HG03196 (cell line): ENCODE measurements around the gene KCNE2.

Experiments used
- ATAC-seq: cut with Tn5 transposase; IDR thresholded peaks from one replicate; pipeline ENCODE4 v1.9.1; 2021; ENCODE audit not compliant: unreplicated experiment

Gene KCNE2, protein sequence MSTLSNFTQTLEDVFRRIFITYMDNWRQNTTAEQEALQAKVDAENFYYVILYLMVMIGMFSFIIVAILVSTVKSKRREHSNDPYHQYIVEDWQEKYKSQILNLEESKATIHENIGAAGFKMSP

DNA sequence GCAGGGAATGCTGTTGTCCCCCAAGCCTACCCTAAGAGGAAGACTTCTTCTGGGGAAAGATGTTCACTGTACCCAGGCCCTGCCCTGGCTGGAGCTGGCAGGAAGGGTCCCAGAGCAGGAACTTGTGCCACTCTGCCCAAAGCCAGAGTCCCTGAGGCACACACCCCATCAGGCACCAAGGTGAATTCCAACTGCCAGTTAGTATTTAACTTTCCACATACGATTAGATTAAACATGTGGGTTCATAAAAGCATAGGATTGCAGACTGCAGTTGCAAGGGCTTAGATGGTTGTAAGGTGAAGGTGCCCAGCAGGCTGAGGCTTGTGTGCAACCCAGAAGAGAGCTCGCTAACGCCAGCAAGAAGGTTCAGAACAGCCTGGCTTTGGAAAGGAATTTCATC, at the start of gene KCNE2:
KCNE2 (plus strand) TSS at position 274 of the 400 bp plus-strand sequence. CDS start 6,473 bp downstream, outside the sequence.
- ATAC-seq = no peak

DNA sequence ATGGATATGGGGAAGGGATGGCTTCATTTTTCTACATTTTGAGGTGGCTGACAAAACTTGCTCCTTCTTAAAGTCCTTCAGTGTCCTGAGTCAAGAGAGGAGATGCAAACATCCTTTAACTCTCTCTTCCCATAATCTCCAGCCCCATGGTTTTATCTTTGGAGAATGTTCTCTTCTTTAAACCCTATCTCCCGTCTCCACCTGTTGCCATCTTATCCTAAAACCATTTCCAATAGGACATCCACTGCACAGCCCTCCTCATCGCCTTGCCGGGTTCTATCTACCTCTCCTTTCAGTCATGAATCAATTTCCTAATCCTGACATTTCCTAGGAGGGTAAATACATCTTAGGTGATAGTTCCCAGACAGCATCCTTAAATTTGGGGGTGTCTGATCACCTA, 44.2 kb upstream of the KCNE2 start:
- ATAC-seq = no peak

DNA sequence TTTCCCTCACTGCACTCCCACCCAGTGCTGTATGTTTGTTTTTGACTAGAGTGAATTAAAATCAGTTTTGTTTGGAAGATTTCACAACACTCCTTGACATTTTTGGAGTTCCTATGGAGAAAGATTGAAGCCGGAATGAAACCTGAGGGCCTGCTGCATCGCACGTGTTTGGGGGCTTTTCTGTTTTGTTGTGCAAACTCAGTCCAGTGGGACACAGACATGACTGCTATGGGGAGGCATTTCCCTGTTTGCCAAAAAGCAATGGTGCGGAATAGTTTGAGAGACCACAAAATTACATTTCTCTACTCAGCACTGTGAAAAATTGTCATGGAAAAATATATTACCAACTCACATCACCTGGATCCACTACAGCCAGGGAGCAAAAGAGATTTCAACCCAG, 43.8 kb upstream of the KCNE2 start:
- ATAC-seq = no peak

DNA sequence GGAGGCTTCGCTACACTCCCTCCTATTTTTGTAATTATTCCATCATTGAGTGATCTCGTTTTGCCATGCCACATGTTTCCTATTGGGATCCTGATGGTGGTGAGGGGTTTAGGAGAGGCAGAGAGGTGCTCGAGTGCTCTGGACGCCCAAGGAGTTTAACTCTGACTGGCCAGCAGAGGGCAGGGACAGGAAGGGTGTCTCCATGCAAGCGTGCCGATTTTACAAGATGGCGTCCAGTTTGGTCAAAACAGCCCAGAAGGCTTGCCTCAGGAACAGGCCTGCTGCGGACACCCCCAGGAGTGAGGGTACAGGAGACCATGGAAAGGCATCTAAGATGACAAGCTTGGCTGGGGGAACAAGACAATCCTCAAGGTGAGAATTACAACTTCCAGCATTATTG, 33.8 kb upstream of the KCNE2 start:
- ATAC-seq = no peak

DNA sequence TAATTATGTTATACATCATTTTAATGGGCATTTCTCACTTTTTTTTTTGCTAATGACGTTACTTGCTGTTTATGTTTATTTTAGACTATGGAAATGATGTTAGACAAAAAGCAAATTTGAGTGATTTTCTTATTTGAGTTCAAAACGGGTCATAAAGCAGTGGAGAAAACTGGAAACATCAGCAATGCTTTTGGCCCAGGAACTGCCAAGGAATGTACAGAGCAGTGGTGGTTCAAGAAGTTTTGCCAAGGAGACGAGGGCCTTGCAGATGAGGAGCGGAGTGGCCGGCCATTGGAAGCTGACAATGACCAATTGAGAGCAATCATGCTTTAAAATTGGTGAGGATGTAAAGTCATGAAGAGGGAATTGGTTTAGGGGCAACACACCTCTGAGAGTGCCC, 32.1 kb upstream of the KCNE2 start:
- ATAC-seq = no peak

DNA sequence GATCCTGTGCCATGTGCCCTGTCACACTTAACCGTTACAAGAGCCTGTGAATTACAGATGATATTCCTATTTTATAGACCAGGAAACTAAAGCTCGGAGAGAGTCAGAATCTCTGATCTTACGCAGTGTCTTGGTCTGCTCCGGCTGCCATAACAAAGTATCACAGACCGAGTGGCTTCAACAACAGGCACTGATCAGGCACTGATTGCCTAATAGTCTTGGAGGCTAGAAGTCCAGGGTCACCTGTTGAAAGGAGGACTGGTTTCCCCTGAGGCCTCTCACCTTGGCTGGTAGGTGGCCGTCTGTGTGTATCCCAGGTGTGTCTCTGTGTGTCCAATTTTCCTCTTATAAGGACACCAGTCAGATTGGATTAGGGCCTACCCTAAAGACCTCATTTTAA, 31.5 kb upstream of the KCNE2 start:
- no peak for ATAC-seq

DNA sequence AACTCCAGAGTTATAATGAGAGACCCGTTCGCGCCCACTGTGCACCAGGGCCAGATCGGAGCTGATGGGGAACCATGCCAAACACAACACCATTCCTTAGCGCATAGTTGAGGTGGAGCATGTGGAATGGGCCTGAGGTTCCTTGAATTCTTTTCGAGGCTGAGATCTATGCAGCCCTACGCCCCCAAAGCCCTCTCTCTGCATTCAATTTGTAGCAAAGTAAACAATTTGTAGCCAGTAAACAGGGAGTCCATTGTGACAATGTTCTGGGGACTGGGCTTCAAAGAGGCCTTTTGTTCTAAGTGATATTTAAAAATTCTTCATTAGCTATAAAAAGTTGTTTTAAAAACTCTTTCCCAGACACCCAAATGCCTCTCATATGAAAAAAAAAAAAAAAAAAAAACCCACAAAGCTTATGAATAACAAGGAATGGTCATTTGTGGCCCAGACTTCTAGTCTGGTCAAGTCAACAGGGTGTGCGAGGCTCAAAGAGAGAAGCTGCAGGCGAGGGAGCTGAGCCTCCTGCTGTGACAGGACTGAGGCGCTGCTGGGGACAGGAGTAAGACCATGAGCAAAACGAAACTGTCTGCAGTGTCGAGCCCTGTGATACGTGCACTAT, 30.6 kb upstream of the KCNE2 start:
- ATAC-seq = no peak

DNA sequence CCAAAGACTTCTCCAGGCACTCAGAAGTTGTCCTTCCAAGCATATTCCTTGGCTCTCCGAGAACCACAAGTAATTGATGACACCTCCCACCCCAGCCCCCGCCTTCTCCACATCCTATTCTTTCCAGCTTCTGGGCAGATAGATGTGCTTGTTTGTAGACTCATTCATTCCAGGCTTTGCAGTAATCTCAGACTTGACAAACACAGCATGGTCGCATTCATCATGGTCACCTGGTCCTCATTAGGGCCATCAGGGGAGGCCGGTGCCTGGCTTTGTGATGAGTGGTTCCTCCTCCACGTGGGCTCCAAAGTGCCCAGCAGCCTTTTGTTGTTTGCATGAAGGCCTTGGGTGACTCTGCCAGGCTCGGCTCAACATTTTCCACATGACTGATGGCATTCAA, 28.5 kb upstream of the KCNE2 start:
- no peak for ATAC-seq

DNA sequence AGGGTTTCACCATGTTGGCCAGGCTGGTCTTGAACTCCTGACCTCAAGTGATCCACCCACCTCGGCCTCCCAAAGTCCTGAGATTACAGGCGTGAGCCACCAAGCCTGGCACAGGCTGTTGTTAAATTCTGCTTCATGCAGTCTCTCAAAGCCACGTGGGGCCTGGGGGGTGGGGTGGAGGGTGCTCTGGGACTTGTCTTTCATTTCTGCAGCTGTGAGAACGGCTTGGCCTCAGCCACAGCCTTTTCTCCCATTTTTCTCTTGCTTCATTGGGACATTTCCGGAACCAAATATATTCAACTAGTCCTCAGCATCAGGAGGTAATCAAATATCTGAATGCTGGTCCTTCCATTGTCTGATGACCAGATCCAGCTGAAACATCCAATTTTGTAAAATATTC, 27.6 kb upstream of the KCNE2 start:
- no peak for ATAC-seq

DNA sequence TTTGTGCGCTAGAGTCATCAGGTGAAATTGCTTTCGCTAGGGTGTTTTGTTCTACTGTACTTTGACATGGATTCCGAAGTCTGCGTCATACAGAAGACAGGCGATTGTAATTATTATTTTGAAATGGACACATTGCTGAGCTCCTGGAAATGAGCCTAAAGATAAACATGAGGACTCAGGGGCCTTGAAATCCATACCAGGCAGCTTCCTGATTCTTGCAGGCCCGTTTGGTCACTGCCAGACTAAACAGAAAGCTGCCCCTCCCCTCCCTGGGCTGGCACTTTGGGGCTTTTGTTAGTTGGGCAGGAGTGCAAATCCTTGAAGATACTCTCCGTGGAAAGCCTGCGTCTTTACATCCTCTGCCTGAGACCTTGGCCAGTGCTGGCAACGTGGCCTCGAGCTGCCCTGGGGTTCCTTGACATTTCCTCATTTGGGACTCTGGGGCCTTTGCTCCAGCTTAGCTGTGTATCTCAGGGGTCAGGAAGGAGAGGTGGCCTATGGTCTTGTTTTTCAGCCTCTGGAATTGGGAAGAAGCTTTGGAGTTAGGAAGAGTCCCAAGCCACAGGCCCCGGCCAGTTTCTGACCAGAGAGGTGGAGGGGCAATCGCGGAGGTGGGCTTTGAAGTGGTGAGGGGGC, 26.9 kb upstream of the KCNE2 start:
- ATAC-seq = no peak

DNA sequence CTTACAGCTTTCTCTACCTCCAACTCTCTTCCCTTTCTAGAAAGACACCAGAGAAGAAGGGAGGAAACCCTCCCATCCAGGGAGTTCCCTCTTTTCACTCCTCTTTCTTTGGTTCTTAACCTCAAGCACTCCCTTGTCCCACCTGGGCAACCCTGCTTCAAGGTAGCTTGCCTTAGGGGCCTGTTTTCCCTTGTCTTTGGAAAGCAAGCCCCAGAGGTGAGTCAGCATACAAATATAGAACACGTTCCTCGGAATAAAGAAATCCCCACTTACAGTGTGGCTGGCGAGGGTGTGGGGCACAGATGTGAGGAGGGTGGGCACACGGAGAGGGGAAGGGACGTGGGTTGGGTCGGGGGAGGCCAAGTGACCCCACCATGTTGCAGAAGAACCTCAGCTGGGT, 26.1 kb upstream of the KCNE2 start:
- ATAC-seq = no peak

DNA sequence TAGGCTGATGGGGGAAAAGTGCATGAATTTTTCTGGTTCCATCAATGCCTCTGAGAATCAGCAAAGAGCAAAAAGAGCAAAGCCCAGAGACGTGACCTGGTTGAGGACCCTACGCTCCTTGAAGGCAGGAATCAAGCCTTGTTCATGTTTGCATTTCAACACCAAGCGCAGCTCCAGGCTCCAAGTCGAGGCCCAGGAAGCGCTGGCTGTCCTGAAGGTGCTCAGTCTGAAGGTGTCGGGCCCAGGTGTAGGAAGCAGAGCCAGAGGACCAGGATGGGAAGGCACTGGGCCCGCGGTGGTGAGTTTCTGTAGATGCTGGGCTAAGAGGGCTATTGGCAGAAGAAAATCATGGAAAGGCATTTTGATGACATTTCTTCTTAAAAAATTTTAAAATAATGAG, 25.6 kb upstream of the KCNE2 start:
- no peak for ATAC-seq

DNA sequence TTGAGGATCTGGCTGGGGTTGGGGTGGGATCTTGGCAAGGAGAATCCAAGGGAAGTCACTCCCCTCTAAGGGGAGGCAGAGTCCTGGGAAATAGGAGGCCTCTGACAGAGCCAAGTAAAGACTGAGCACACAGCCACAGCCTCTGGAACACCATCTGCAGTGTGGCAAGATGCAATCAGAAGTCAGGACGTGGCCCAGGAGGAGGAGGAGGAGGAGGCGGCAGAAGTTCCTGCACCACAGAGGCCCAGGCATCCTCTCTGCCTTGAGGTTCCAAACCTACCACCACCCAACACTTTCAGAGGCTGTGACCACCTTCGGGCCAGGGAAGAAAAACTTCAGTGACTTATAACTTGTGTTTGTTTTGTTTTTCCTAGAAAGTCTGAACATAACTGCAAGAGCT, 23.7 kb upstream of the KCNE2 start:
- ATAC-seq = no peak

DNA sequence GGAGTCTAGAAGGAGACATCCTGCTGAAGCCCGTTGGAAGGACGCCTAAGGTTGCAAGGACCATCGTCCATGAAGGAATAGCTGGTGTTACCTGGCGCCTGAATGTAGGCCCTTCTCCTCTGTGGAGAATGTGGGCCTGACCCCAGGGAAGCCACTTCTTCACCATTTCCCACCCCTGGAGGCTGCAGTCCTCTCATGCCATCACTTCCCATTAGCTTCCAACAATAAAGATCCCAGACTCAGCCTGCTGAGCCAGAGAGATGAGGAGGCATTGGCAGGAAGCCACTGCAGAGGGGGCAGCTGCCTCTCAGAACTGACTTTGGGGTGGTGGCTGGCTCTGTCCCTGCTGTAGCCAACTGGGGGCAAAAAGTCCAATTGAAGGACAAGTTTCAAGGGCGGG, 21.3 kb upstream of the KCNE2 start:
- no peak for ATAC-seq

DNA sequence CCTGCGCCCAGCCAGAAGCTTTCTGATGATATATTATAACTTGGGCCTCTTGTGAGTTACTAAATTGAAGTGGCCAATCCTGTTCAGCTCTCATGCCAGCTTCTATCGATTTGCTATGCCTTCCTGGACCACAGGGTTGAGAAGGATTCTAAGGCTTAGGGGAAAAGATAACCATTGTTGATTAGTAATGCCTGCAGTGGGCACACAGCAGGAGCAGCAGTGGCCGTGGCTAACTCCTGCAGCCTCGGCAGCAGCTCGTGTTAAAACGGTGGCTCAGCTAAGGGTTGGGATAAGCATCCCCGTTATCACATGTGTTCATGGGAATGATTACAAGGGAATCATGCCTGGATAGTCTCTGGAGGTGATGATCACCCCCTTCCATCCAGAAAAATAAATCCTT, 20.5 kb upstream of the KCNE2 start:
- ATAC-seq = no peak

DNA sequence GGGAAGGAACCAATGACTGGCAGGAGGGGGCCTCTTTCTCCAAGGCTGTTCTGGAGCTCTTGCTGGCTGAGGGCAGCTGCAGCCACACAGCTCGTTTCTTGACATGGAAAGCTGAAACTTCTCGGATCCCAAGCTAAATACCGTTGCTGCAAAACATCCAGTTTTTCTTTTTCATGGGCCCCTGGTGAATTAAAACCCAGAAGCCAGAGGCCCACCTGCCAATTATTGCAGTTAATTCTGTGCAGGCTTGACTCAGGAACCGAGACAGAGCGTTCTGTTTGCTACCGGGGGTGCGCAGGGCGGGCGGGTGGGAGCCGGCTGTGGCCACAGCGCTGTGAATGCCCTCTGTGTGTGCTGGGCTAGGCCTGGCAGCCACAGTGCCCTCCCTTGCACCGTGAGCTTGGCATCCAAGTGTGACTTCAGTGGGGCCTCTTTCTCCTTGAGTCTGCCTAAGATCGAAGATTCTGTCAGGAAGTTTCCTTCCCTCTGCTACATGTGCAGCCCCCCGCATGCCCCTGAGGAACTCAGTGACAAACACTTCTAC, 19.9 kb upstream of the KCNE2 start:
- no peak for ATAC-seq

DNA sequence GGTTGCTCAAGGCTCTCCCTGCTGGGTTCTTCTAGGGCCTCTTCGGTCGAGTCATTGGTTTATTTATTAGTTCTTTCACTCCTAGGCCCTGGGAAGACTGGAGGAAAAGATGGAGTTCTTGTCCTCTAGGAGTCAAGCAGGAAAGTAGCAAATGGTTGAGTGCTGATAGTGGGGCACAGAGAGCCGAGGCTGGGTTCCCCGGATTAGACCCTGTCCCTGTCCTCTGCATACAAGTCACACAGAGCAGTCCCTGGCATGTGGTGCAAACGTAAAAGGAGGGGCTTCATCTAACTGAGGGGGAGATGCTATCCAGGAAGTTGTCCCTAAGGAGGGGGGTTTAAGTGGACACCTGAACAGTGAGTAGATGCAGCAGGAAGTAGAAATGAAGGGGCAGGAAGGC, 19.2 kb upstream of the KCNE2 start:
- no peak for ATAC-seq

DNA sequence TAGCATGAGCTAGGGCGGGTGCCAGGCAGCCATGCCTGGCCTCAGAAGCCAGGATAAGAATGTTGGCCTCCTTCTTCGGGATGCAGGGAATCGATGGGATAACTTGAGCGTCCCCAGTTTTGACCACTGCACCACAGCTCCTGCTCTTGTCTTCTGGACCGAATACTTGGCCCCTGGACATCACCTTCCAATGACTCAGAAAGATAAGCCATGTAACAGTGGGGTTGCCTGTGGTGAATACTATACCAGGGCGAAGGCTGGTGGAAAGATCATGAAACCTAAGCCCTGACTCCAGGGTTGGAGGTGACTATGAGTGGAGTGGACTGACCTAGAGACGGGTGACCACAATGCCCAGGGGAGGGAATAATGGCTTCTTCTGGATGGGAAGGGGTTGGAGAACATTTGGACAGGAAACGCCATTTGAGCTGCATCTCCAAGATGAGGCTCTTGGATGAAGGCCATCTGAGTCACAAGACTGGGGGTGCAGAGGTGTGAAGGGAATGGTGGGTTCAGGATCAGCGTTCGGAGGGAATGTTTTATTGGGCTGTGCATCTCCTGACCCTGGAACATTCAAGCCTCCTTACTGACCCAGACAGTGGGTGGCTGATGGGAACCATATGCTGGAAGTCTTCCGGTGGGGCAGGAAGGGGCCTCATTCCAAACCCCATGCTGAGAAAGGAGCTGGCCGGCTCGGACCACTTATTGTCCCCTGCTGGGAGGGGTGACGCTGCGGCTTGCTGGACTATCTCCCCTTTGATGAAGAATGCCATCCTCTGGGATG, 18.5 kb upstream of the KCNE2 start:
- no peak for ATAC-seq

DNA sequence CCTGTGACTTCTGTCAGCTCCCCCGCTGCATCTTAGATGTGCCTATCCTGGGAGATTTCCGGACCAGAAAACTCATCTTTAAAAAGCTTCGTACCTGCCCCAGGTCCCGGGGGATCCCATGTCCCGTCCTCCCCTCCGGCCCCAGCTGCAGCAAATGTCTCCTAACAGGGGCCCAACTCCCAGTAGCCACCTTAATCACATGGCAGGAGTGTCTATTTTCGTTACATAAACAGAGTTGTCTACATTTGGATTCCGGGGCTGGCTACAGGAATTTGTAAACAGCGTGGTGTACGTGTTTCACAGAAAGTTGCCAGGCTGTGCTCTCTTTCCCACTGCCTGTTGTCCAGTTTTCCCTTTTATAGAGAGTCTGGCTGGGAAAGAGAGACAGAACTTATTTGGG, 17.9 kb upstream of the KCNE2 start:
- no peak for ATAC-seq

DNA sequence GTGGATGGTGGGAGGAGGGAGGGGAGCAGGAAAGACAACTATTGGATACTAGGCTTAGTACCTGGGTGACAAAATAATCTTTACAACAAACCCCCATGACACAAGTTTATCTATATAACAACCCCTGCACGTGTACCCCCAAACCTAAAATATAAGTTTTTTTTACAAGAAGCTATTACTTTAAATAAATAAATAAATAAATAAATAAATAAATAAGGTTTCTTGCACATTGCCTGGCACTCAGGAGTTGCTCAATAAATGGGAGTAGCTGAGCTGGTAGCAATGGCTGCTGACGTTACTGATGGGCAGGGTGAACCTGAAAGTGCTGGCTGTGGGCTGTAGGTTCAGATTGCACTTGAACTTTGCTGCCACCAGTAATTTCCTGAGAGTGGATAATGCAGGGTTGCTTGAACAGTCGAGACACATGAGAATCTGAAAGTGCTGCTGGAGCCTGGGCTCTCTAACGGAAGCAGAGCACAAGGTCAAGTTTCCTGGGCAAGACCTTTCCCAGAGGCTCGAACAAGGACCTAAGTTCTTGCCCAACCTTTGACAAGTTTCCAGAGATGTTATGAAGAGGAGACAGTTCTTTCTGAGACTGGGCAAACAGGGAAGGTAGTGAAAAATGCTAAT, 14.8 kb upstream of the KCNE2 start:
- ATAC-seq = no peak

DNA sequence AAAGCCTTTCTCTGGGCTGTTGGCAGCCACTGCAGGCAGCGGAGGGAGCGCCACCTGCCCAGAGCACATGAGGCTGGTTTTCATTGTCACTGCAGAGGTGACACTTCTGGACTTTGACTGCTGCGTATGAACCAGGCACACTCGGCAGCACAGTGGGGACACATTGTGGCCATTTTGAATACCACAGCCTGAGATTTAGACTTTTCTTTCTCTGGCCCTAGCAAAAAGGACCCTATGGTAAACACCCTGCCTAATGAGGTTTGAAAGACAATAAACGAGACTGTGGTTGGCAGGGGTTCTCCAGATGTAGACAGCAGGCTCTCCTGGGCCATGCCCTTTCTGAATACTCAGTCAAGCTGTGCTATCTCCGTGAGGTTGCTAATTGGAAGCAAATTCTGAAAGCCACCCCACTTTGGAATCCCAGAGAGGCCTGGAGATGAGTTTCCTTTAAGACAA, 12.0 kb upstream of the KCNE2 start:
- peak; percentile 79 for ATAC-seq
